Natural killer cell (primary cell): ENCODE measurements around the gene CPEB3. TPM values are rescaled to one million over a fixed set of nuclear protein-coding genes. Genes with fewer than 3 reads are reported as not detected.
"Not testable (repeated sequence)": the region's sequence is repeated elsewhere in the genome, so short reads cannot be mapped to it uniquely, and the experiment has no call there.

ENCODE experiments used
- ATAC-seq, 3 donors: fragments of 150-1000 bp in 2 of 3; fragments of 200-7000 bp in 1 of 3; cut with Tn5 transposase; 1 replicate in 1 of 3; 2 replicates in 2 of 3; pipeline ENCODE4 v1.10.0; 2021; ENCODE audit warnings: mild to moderate bottlenecking in 2 of 3, moderate library complexity in 2 of 3
- DNase-seq, 2 donors: peaks; one replicate each; pipeline versions ENCODE4 v3.0.0 to v3.0.0-alpha.2; 2013 to 2021; ENCODE audit warnings: mixed read lengths in 1 of 2
- H3K27ac ChIP-seq: one replicate; pipeline ENCODE4 v1.5.1; 2013; ENCODE audit warnings: mild to moderate bottlenecking, low read length
- H3K27me3 ChIP-seq: one replicate; pipeline ENCODE4 v1.6.1; 2013; ENCODE audit warnings: low read length; ENCODE audit not compliant: control insufficient read depth, insufficient read depth
- H3K36me3 ChIP-seq: one replicate; pipeline ENCODE4 v1.6.1; 2013; ENCODE audit warnings: low read length; ENCODE audit not compliant: control insufficient read depth, insufficient read depth
- H3K4me1 ChIP-seq: one replicate; pipeline ENCODE4 v1.6.1; 2013; ENCODE audit warnings: low read length; ENCODE audit not compliant: control insufficient read depth, insufficient read depth
- H3K4me3 ChIP-seq: one replicate; pipeline ENCODE4 v1.5.1; 2013; ENCODE audit warnings: low read length
- H3K9me3 ChIP-seq: one replicate; pipeline ENCODE4 v1.6.1; 2013; ENCODE audit warnings: low read length; ENCODE audit not compliant: control insufficient read depth, insufficient read depth
- H3K27ac Mint-ChIP-seq, 2 donors: one replicate each; pipeline ENCODE4 v1.8.0; 2022; ENCODE audit warnings: mild to moderate bottlenecking in 2 of 2, mixed read lengths in 2 of 2, moderate library complexity in 1 of 2
- H3K27me3 Mint-ChIP-seq, 2 donors: one replicate each; pipeline ENCODE4 v1.8.0; 2022; ENCODE audit warnings: low read depth in 2 of 2, mixed read lengths in 2 of 2
- H3K36me3 Mint-ChIP-seq: one replicate; pipeline ENCODE4 v1.8.0; 2022; ENCODE audit warnings: mixed read lengths
- H3K4me1 Mint-ChIP-seq, 2 donors: one replicate each; pipeline ENCODE4 v1.8.0; 2022; ENCODE audit warnings: mixed read lengths in 2 of 2
- H3K4me3 Mint-ChIP-seq: one replicate; pipeline ENCODE4 v1.8.0; 2022; ENCODE audit warnings: mild to moderate bottlenecking, moderate library complexity, mixed read lengths
- H3K9me3 Mint-ChIP-seq, 2 donors: one replicate each; pipeline ENCODE4 v1.8.0; 2022; ENCODE audit warnings: mixed read lengths in 2 of 2
- WGBS: methylation state at CpG from one replicate; pipeline ENCODE4 v1.1.7; 2013; ENCODE audit warnings: missing lambda C conversion rate; ENCODE audit not compliant: insufficient coverage; 5-methylcytosine and 5-hydroxymethylcytosine counted together
- intact Hi-C: fragments of 100-400 bp; cut with micrococcal nuclease; formaldehyde crosslinking; loops from one replicate; pipeline ENCODE4 v1.14.2; 2022
- total RNA-seq, 4 donors: library from RNA; stranded (reverse); fragments of 120-200 nt in 1 of 4; gene quantifications; one replicate each; pipeline versions ENCODE4 v1.2.3 to v1.2.4, GENCODE V29; 2013 to 2022
- TF ChIP-seq, protein P1 (sequence below): fragments of 200-600 bp; IDR thresholded peaks from one replicate; pipeline ENCODE4 v1.8.0; 2022; ENCODE audit warnings: antibody characterized with exemption

The CPEB3 gene
- total RNA-seq, 3 donors from 2014 or later (not counting 1 experiment from before 2014, with no cell fraction given), result 3.6 to 6.9 (median 5.4) TPM

GRCh38 chr10:92121686-92122492, 169.0 kb downstream of the CPEB3 start:
- 89% methylated on average over 3 of the region's 3 CpGs for WGBS
- DNase-seq (no peak), ATAC-seq (no peak)
- TF ChIP-seq, protein P1, sequence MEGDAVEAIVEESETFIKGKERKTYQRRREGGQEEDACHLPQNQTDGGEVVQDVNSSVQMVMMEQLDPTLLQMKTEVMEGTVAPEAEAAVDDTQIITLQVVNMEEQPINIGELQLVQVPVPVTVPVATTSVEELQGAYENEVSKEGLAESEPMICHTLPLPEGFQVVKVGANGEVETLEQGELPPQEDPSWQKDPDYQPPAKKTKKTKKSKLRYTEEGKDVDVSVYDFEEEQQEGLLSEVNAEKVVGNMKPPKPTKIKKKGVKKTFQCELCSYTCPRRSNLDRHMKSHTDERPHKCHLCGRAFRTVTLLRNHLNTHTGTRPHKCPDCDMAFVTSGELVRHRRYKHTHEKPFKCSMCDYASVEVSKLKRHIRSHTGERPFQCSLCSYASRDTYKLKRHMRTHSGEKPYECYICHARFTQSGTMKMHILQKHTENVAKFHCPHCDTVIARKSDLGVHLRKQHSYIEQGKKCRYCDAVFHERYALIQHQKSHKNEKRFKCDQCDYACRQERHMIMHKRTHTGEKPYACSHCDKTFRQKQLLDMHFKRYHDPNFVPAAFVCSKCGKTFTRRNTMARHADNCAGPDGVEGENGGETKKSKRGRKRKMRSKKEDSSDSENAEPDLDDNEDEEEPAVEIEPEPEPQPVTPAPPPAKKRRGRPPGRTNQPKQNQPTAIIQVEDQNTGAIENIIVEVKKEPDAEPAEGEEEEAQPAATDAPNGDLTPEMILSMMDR, result no peak
- Mint-ChIP-seq H3K36me3 (no peaks in the 10 kb centered on the region), H3K4me3 (no peak overlapping the region), H3K27me3 (no peaks in the 10 kb centered on the region), H3K27ac (no peak overlapping the region), H3K4me1 (peaks cover 0 to 12% of the 10 kb centered on the region in 2 donors), H3K9me3 (no peaks in the 10 kb centered on the region)
- Histone ChIP-seq H3K27ac (no peak overlapping the region), H3K9me3 (no peaks in the 10 kb centered on the region), H3K36me3 (no peaks in the 10 kb centered on the region), H3K27me3 (no peaks in the 10 kb centered on the region), H3K4me3 (no peak overlapping the region), H3K4me1 (no peaks in the 10 kb centered on the region)
- intact Hi-C loops, result no loop called here

DNA sequence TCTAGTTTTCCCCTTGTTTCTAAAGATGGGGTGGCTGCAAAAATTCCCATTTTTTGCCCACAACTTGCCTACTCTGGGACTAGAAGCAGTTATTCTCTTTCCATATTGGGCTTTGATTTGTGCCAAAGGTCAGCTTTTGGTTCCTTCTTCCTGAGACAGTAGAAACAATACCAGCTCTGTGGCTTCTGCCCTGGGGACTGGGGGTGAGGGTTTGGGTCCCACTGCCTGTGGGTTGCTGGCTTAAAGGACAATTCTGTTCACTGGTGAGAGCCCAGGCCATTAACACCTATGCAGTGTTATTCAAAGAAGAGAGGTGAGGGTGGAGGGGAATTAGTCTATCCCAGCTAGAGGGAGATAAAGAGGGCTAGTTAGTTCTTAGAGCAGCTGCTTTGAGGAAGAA, 171.5 kb downstream of the CPEB3 start:
- no peaks in the 10 kb centered on the region for H3K4me1 ChIP-seq
- no peaks in the 10 kb centered on the region for H3K36me3 Mint-ChIP-seq
- H3K4me1 Mint-ChIP-seq, result peaks cover 0 to 12% of the 10 kb centered on the region in 2 donors
- no peaks in the 10 kb centered on the region for H3K9me3 ChIP-seq
- intact Hi-C loops, result no loop called here
- no peaks in the 10 kb centered on the region for H3K36me3 ChIP-seq
- H3K27me3 Mint-ChIP-seq, result no peaks in the 10 kb centered on the region
- no peaks in the 10 kb centered on the region for H3K27me3 ChIP-seq
- no peak overlapping the region for H3K27ac Mint-ChIP-seq
- no peak overlapping the region for H3K27ac ChIP-seq
- H3K4me3 ChIP-seq, result no peak overlapping the region
- TF ChIP-seq, protein P1, result no peak
- ATAC-seq, result no peak
- DNase-seq, result no peak
- H3K4me3 Mint-ChIP-seq, result no peak overlapping the region
- no peaks in the 10 kb centered on the region for H3K9me3 Mint-ChIP-seq

- H3K27ac Mint-ChIP-seq, intact Hi-C loops, H3K4me3 ChIP-seq, H3K9me3 ChIP-seq, H3K4me3 Mint-ChIP-seq, H3K27ac ChIP-seq, H3K36me3 ChIP-seq, H3K36me3 Mint-ChIP-seq, ATAC-seq, H3K4me1 ChIP-seq, H3K9me3 Mint-ChIP-seq, H3K27me3 Mint-ChIP-seq, H3K27me3 ChIP-seq, DNase-seq: not testable (repeated sequence)
- WGBS, result 96% methylated on average over 25 of the region's 30 CpGs
- peaks cover 8 to 24% of the 10 kb centered on the region in 2 donors for H3K4me1 Mint-ChIP-seq
These were observed 176.0 kb downstream of the CPEB3 start for GRCh38 chr10:92114917-92115316.

- peaks cover 3% of the 10 kb centered on the region for H3K36me3 ChIP-seq
- TF ChIP-seq, protein P1, result no peak
- no peaks in the 10 kb centered on the region for H3K9me3 ChIP-seq
- Mint-ChIP-seq H3K9me3 (no peaks in the 10 kb centered on the region), H3K27me3 (no peaks in the 10 kb centered on the region), H3K4me3 (no peak overlapping the region), H3K27ac (no peak overlapping the region), H3K4me1 (peaks cover 8 to 21% of the 10 kb centered on the region in 2 donors), H3K36me3 (no peaks in the 10 kb centered on the region)
- no peak overlapping the region for H3K27ac ChIP-seq
- H3K4me3 ChIP-seq, result no peak overlapping the region
- no peaks in the 10 kb centered on the region for H3K4me1 ChIP-seq
- DNase-seq, result no peak
- H3K27me3 ChIP-seq, result no peaks in the 10 kb centered on the region
- no peak for ATAC-seq
- 81% methylated on average over 4 of the region's 4 CpGs for WGBS
- intact Hi-C loops, result no loop called here
These were observed 176.8 kb downstream of the CPEB3 start for GRCh38 chr10:92113911-92114600.
